ENCODE measurements around the gene FMNL1.

The FMNL1 gene

GRCh38 chr17:45279898-45280297 is 58.2 kb downstream of the FMNL1 start:
- DNase-seq (ENCODE audit: low read depth in 1 of 2, low spot score in 1 of 2), result no peak
- TF ChIP-seq POLR2AphosphoS5 (IDR thresholded peaks at IDR 0.05; ENCODE audit: low read depth) (no peak), CTCF (IDR thresholded peaks at IDR 0.05; ENCODE audit: insufficient read depth, low read length) (no peak), SPI1 (IDR thresholded peaks at IDR 0.05; ENCODE audit: borderline replicate concordance, low read depth) (no peak), GABPA (IDR thresholded peaks at IDR 0.05; ENCODE audit: low read depth) (no peak)
- TF ChIP-seq, protein P1, sequence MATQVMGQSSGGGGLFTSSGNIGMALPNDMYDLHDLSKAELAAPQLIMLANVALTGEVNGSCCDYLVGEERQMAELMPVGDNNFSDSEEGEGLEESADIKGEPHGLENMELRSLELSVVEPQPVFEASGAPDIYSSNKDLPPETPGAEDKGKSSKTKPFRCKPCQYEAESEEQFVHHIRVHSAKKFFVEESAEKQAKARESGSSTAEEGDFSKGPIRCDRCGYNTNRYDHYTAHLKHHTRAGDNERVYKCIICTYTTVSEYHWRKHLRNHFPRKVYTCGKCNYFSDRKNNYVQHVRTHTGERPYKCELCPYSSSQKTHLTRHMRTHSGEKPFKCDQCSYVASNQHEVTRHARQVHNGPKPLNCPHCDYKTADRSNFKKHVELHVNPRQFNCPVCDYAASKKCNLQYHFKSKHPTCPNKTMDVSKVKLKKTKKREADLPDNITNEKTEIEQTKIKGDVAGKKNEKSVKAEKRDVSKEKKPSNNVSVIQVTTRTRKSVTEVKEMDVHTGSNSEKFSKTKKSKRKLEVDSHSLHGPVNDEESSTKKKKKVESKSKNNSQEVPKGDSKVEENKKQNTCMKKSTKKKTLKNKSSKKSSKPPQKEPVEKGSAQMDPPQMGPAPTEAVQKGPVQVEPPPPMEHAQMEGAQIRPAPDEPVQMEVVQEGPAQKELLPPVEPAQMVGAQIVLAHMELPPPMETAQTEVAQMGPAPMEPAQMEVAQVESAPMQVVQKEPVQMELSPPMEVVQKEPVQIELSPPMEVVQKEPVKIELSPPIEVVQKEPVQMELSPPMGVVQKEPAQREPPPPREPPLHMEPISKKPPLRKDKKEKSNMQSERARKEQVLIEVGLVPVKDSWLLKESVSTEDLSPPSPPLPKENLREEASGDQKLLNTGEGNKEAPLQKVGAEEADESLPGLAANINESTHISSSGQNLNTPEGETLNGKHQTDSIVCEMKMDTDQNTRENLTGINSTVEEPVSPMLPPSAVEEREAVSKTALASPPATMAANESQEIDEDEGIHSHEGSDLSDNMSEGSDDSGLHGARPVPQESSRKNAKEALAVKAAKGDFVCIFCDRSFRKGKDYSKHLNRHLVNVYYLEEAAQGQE (IDR thresholded peaks at IDR 0.05; ENCODE audit: insufficient replicate concordance, low read depth), result no peak
- Histone ChIP-seq H3K27me3 (ENCODE audit: insufficient read depth, poor library complexity, severe bottlenecking) (no peaks in the 10 kb centered on the region), H3K4me3 (replicated peaks; ENCODE audit: insufficient read depth, low read length) (no peak overlapping the region), H3K27ac (replicated peaks) (no peak overlapping the region)

DNA sequence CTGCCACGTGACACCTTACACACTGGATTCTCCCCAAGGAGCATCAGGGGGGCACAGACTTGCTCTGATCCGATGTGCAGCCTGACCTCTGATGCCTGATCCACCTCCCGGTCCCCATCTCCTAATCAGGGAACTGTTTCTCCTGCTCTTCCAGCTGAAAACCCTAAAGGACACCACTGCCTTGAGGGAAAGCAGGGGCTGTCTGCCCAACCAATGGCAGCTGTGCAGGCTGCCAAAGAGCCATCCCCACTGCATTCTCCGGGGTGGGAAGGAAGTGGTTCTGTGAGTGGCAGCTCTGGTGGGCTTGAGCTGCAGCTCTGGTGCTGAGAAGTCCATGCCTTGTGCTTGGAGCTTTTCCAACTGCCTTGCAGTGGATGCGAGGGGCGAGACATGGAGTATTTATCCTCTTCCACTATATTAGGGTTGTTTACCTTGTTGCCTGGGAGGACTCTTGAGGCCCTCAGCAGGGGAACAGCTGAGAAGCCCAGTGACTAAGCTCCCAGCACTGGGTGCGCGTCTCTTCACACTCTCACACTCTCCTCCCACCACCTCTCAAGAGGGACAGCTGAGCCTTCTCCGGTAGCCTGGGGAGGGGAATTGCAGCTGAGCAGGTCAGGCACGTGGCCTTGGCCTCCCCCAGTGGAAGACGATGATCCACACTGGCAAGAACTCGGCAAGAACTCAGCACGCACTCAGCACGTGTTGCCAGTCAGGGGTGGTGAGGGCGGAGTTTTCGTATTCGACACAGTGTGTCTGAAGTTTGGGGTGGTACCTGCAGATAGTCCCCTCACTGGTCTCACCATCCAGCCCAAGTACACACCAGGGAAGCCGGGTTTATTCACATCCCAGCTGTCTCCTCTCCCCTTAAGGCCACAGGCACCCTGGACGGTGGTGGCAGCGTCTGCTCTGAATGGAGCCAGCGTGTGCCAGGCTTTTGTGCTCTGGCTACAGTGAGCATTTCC is 61.3 kb downstream of the FMNL1 start:
- no peak for DNase-seq (ENCODE audit: low read depth in 1 of 2, low spot score in 1 of 2)
- Histone ChIP-seq H3K4me3 (replicated peaks; ENCODE audit: insufficient read depth, low read length) (no peak overlapping the region), H3K27me3 (ENCODE audit: insufficient read depth, poor library complexity, severe bottlenecking) (no peaks in the 10 kb centered on the region), H3K27ac (replicated peaks) (no peak overlapping the region)
- TF ChIP-seq POLR2AphosphoS5 (IDR thresholded peaks at IDR 0.05; ENCODE audit: low read depth), result no peak
- no peak for TF ChIP-seq GABPA (IDR thresholded peaks at IDR 0.05; ENCODE audit: low read depth)
- TF ChIP-seq SPI1 (IDR thresholded peaks at IDR 0.05; ENCODE audit: borderline replicate concordance, low read depth), result no peak
- TF ChIP-seq, protein P1 (IDR thresholded peaks at IDR 0.05; ENCODE audit: insufficient replicate concordance, low read depth), result no peak
- no peak for TF ChIP-seq CTCF (IDR thresholded peaks at IDR 0.05; ENCODE audit: insufficient read depth, low read length)

DNA sequence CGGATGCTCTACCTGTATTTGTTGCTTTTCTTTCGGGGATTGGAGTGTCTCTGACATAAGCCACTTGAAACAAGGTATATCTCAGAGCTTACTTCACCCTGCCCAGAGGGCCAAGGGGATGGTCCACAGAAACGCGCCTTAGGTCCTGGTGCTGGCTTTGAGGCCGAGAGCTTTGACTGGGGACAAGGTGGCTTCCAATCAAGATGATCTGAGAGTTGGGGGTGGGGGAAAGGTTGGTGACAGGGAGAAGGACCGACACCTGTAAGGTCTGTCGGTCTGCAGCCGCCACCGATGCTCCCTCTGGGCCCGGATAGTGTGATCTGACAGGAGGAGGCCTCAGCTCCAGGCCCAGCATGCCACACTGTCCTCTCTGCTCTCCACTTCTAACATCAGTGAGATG is 62.0 kb downstream of the FMNL1 start:
- DNase-seq (ENCODE audit: low read depth in 1 of 2, low spot score in 1 of 2), result no peak
- no peak overlapping the region for H3K4me3 ChIP-seq (replicated peaks; ENCODE audit: insufficient read depth, low read length)
- no peak overlapping the region for H3K27ac ChIP-seq (replicated peaks)
- H3K27me3 ChIP-seq (ENCODE audit: insufficient read depth, poor library complexity, severe bottlenecking), result no peaks in the 10 kb centered on the region
- TF ChIP-seq POLR2AphosphoS5 (IDR thresholded peaks at IDR 0.05; ENCODE audit: low read depth) (no peak), CTCF (IDR thresholded peaks at IDR 0.05; ENCODE audit: insufficient read depth, low read length) (no peak), GABPA (IDR thresholded peaks at IDR 0.05; ENCODE audit: low read depth) (no peak), SPI1 (IDR thresholded peaks at IDR 0.05; ENCODE audit: borderline replicate concordance, low read depth) (no peak)
- TF ChIP-seq, protein P1 (IDR thresholded peaks at IDR 0.05; ENCODE audit: insufficient replicate concordance, low read depth), result no peak

All from HL-60 (cell line).